ENCODE results near the gene KCNK3. TPM values are rescaled to one million over a fixed set of nuclear protein-coding genes. Genes with fewer than 3 reads are reported as not detected.

The KCNK3 gene
- polyA plus RNA-seq, 1 donor from 2014 or later, result 12.9 TPM

- Histone ChIP-seq H3F3A (ENCODE audit: insufficient read depth, low read length, poor library complexity, severe bottlenecking) (no peaks in the 10 kb centered on the region), H2AFZ (ENCODE audit: low read depth, low read length) (no peak overlapping the region), H3K4me3 (ENCODE audit: low read length) (no peak overlapping the region), H3K27ac (ENCODE audit: low read length) (no peak overlapping the region), H3K9me2 (ENCODE audit: insufficient read depth, low read length) (no peaks in the 10 kb centered on the region), H3K36me3 (ENCODE audit: insufficient read depth, low read length) (no peaks in the 10 kb centered on the region), H3K79me2 (replicated peaks; ENCODE audit: insufficient read depth, low read length) (no peaks in the 10 kb centered on the region), H4K20me1 (ENCODE audit: insufficient read depth) (no peaks in the 10 kb centered on the region), H3K4me2 (ENCODE audit: low read length) (no peak overlapping the region), H3K27me3 (ENCODE audit: insufficient read depth, low read depth, low read length) (no peaks in the 10 kb centered on the region), H3K9ac (ENCODE audit: low read length) (no peak overlapping the region), H3K9me3 (ENCODE audit: low read length) (no peaks in the 10 kb centered on the region)
- no peak for TF ChIP-seq TAF1 (IDR thresholded peaks at IDR 0.05; ENCODE audit: low read depth)
- no peak for TF ChIP-seq POLR2AphosphoS5 (IDR thresholded peaks at IDR 0.05)
- no peak for TF ChIP-seq RAD21 (conservative IDR thresholded peaks at IDR 0.05)
- TF ChIP-seq SMC3 (conservative IDR thresholded peaks at IDR 0.05; ENCODE audit: poor library complexity), result no peak
- no peak for TF ChIP-seq EZH2 (IDR thresholded peaks at IDR 0.05; ENCODE audit: borderline replicate concordance, insufficient read depth, low read length, poor library complexity, severe bottlenecking)
- TF ChIP-seq EP300 (conservative IDR thresholded peaks at IDR 0.05; ENCODE audit: poor library complexity, severe bottlenecking), result no peak
- TF ChIP-seq, protein P1, sequence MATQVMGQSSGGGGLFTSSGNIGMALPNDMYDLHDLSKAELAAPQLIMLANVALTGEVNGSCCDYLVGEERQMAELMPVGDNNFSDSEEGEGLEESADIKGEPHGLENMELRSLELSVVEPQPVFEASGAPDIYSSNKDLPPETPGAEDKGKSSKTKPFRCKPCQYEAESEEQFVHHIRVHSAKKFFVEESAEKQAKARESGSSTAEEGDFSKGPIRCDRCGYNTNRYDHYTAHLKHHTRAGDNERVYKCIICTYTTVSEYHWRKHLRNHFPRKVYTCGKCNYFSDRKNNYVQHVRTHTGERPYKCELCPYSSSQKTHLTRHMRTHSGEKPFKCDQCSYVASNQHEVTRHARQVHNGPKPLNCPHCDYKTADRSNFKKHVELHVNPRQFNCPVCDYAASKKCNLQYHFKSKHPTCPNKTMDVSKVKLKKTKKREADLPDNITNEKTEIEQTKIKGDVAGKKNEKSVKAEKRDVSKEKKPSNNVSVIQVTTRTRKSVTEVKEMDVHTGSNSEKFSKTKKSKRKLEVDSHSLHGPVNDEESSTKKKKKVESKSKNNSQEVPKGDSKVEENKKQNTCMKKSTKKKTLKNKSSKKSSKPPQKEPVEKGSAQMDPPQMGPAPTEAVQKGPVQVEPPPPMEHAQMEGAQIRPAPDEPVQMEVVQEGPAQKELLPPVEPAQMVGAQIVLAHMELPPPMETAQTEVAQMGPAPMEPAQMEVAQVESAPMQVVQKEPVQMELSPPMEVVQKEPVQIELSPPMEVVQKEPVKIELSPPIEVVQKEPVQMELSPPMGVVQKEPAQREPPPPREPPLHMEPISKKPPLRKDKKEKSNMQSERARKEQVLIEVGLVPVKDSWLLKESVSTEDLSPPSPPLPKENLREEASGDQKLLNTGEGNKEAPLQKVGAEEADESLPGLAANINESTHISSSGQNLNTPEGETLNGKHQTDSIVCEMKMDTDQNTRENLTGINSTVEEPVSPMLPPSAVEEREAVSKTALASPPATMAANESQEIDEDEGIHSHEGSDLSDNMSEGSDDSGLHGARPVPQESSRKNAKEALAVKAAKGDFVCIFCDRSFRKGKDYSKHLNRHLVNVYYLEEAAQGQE (IDR thresholded peaks at IDR 0.05; ENCODE audit: borderline replicate concordance), result no peak
- TF ChIP-seq MXI1 (conservative IDR thresholded peaks at IDR 0.05; ENCODE audit: poor library complexity, severe bottlenecking), result no peak
- no peak for TF ChIP-seq CTCF (IDR thresholded peaks at IDR 0.05; ENCODE audit: poor library complexity, severe bottlenecking)
Observed at GRCh38 chr2:26740346-26740745, 47.8 kb downstream of the KCNK3 start.

DNA sequence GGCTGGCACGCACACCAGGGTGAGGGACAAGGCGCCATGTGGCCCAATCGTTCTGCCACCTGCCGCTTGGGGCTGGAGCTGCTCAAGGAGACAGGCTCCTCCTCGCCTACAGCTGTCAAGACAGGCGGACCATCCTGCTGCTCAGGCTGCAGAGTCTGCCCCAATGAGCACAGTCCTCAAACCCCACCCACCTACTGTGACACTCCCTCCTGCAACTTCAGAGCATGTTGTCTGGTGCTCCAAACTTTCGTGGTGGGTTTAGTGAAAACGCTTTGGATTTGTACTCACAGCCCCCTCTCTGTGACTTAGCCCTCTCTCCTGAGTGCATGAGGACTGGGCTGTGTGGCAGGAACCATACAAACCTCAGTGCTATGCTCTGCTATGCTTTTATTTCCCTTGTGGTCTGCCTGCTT is 48.4 kb downstream of the KCNK3 start:
- H3K27me3 ChIP-seq (ENCODE audit: insufficient read depth, low read depth, low read length), result no peaks in the 10 kb centered on the region
- no peak overlapping the region for H3K4me2 ChIP-seq (ENCODE audit: low read length)
- H2AFZ ChIP-seq (ENCODE audit: low read depth, low read length), result no peak overlapping the region
- no peak for TF ChIP-seq POLR2AphosphoS5 (IDR thresholded peaks at IDR 0.05)
- no peak for TF ChIP-seq EZH2 (IDR thresholded peaks at IDR 0.05; ENCODE audit: borderline replicate concordance, insufficient read depth, low read length, poor library complexity, severe bottlenecking)
- no peak for TF ChIP-seq CTCF (IDR thresholded peaks at IDR 0.05; ENCODE audit: poor library complexity, severe bottlenecking)
- TF ChIP-seq TAF1 (IDR thresholded peaks at IDR 0.05; ENCODE audit: low read depth), result no peak
- TF ChIP-seq, protein P1 (IDR thresholded peaks at IDR 0.05; ENCODE audit: borderline replicate concordance), result no peak
- TF ChIP-seq RAD21 (conservative IDR thresholded peaks at IDR 0.05), result no peak
- TF ChIP-seq SMC3 (conservative IDR thresholded peaks at IDR 0.05; ENCODE audit: poor library complexity), result no peak
- TF ChIP-seq MXI1 (conservative IDR thresholded peaks at IDR 0.05; ENCODE audit: poor library complexity, severe bottlenecking), result no peak
- TF ChIP-seq EP300 (conservative IDR thresholded peaks at IDR 0.05; ENCODE audit: poor library complexity, severe bottlenecking), result no peak
- H3K27ac ChIP-seq (ENCODE audit: low read length), result no peak overlapping the region
- H3K9ac ChIP-seq (ENCODE audit: low read length), result no peak overlapping the region
- H3K79me2 ChIP-seq (replicated peaks; ENCODE audit: insufficient read depth, low read length), result no peaks in the 10 kb centered on the region
- H3K36me3 ChIP-seq (ENCODE audit: insufficient read depth, low read length), result no peaks in the 10 kb centered on the region
- no peak overlapping the region for H3K4me3 ChIP-seq (ENCODE audit: low read length)
- H3K9me3 ChIP-seq (ENCODE audit: low read length), result no peaks in the 10 kb centered on the region
- no peaks in the 10 kb centered on the region for H3F3A ChIP-seq (ENCODE audit: insufficient read depth, low read length, poor library complexity, severe bottlenecking)
- H3K9me2 ChIP-seq (ENCODE audit: insufficient read depth, low read length), result no peaks in the 10 kb centered on the region
- H4K20me1 ChIP-seq (ENCODE audit: insufficient read depth), result no peaks in the 10 kb centered on the region
